HCT116 (cell line): ENCODE measurements around the gene PRKAG3. TPM values are rescaled to one million over a fixed set of nuclear protein-coding genes. Genes with fewer than 3 reads are reported as not detected.

ENCODE experiments used
- ATAC-seq: fragments of 200-7000 bp; cut with Tn5 transposase; 2 replicates; pipeline ENCODE4 v1.9.1; 2020; ENCODE audit warnings: mild to moderate bottlenecking, moderate library complexity
- BruUV-seq: library from RNA; stranded (reverse); fragments of 400-500 nt; replicated peaks from 2 replicates; lab custom pipeline; 2021; lab: Mats Ljungman, UMichigan
- CTCF ChIA-PET: fragments of 300-600 bp; sonication (Branson Sonifier 250); formaldehyde crosslinking; loops from one replicate; lab custom pipeline; 2021; ENCODE audit warnings: antibody characterized with exemption; lab: Charles Lee
- POLR2A ChIA-PET: fragments of 300-600, 350-600 bp; sonication (Branson Sonifier 250); formaldehyde crosslinking; loops from one replicate; lab custom pipeline; 2021; ENCODE audit warnings: antibody characterized with exemption; lab: Charles Lee
- RAD21 ChIA-PET, 2 experiments: fragments of 300-600 bp; sonication (Branson Sonifier 250); formaldehyde crosslinking; loops; one replicate each; lab custom pipeline; 2023; ENCODE audit warnings: low total read pairs in 2 of 2; ENCODE audit not compliant: uncharacterized antibody in 2 of 2, unreplicated experiment in 2 of 2, low non-redundant PET in 1 of 2; lab: Charles Lee
- DNase-seq: peaks from one replicate; pipeline ENCODE4 v3.0.0-alpha.2; 2010; ENCODE audit warnings: low read depth, low spot score
- H2AFZ ChIP-seq: fragments of 200-600 bp; shearing (Covaris generic), sonication (generic); 2 replicates; pipeline ENCODE4 v1.6.1; 2017; ENCODE audit warnings: low read depth, mixed run types, mixed read lengths, antibody characterized with exemption, low read length; ENCODE audit not compliant: poor library complexity, severe bottlenecking
- H3K27ac ChIP-seq: 2 replicates; pipeline ENCODE4 v1.5.1; 2012; ENCODE audit warnings: low read depth, low read length
- H3K27me3 ChIP-seq: fragments of 200-600 bp; sonication (generic); 2 replicates; pipeline ENCODE4 v1.6.1; 2016; ENCODE audit warnings: mixed run types, low read length, mixed read lengths; ENCODE audit not compliant: insufficient read depth
- H3K36me3 ChIP-seq, 2 experiments: fragments of 200-500 bp in 1 of 2; fragments of 200-600 bp in 1 of 2; sonication (Bioruptor generic) in 1 of 2; sonication (generic) in 1 of 2; 2 replicates each; pipeline versions ENCODE4 v1.5.1 to v1.6.1; 2014 to 2016; ENCODE audit warnings: low read length in 2 of 2, inconsistent platforms in 1 of 2, mixed read lengths in 1 of 2, mixed run types in 1 of 2; ENCODE audit not compliant: insufficient read depth in 2 of 2, control insufficient read depth in 1 of 2
- H3K4me1 ChIP-seq, 2 experiments: fragments of 200-600 bp in 1 of 2; sonication (generic) in 1 of 2; 2 replicates each; pipeline versions ENCODE4 v1.5.1 to v1.6.1; 2012 to 2017; ENCODE audit warnings: low read length in 2 of 2, inconsistent platforms in 1 of 2, mild to moderate bottlenecking in 1 of 2, mixed read lengths in 1 of 2, mixed run types in 1 of 2, moderate library complexity in 1 of 2; ENCODE audit not compliant: insufficient read depth in 2 of 2, control insufficient read depth in 1 of 2
- H3K4me2 ChIP-seq: fragments of 200-600 bp; sonication (generic); 2 replicates; pipeline ENCODE4 v1.6.1; 2017; ENCODE audit warnings: mixed run types, low read length, mixed read lengths
- H3K4me3 ChIP-seq, 2 experiments: fragments of 200-600 bp in 1 of 2; sonication (generic) in 1 of 2; replicated peaks in 1 of 2; 2 replicates each; pipeline ENCODE4 v1.5.1; 2011 to 2016; ENCODE audit warnings: low read length in 2 of 2, control low read depth in 1 of 2, low read depth in 1 of 2, mild to moderate bottlenecking in 1 of 2, mixed read lengths in 1 of 2, mixed run types in 1 of 2
- H3K79me2 ChIP-seq: fragments of 200-600 bp; sonication (generic); 2 replicates; pipeline ENCODE4 v1.6.1; 2017; ENCODE audit warnings: mild to moderate bottlenecking, mixed run types, low read length, moderate library complexity, mixed read lengths; ENCODE audit not compliant: insufficient read depth
- H3K9ac ChIP-seq: fragments of 200-600 bp; sonication (generic); 2 replicates; pipeline ENCODE4 v1.6.1; 2016; ENCODE audit warnings: low read length, mixed read lengths
- H3K9me2 ChIP-seq: fragments of 200-600 bp; sonication (generic), shearing (Covaris generic); 2 replicates; pipeline ENCODE4 v1.6.1; 2017; ENCODE audit warnings: mixed run types, mild to moderate bottlenecking, moderate library complexity; ENCODE audit not compliant: insufficient read depth
- H3K9me3 ChIP-seq, 2 experiments: fragments of 200-500 bp in 1 of 2; fragments of 200-600 bp in 1 of 2; sonication (Bioruptor generic) in 1 of 2; sonication (generic) in 1 of 2; 2 replicates each; pipeline ENCODE4 v1.6.1; 2014 to 2017; ENCODE audit warnings: low read length in 2 of 2, mixed read lengths in 2 of 2, inconsistent platforms in 1 of 2, low read depth in 1 of 2, mild to moderate bottlenecking in 1 of 2, mixed run types in 1 of 2, moderate library complexity in 1 of 2; ENCODE audit not compliant: control insufficient read depth in 1 of 2, insufficient read depth in 1 of 2
- H4K20me1 ChIP-seq: fragments of 200-600 bp; sonication (generic), shearing (Covaris generic); 2 replicates; pipeline ENCODE4 v1.6.1; 2017; ENCODE audit warnings: mixed run types, mild to moderate bottlenecking, moderate library complexity; ENCODE audit not compliant: insufficient read depth
- CEBPB ChIP-seq: IDR thresholded peaks from 2 replicates; pipeline ENCODE4 v1.6.1; 2012; ENCODE audit warnings: low read depth
- FOSL1 ChIP-seq: IDR thresholded peaks from 2 replicates; pipeline ENCODE4 v1.6.1; 2012; ENCODE audit warnings: low read depth
- MAX ChIP-seq: IDR thresholded peaks from 2 replicates; pipeline ENCODE4 v1.6.1; 2012
- ZNF274 ChIP-seq: fragments of 200-500 bp; sonication (Bioruptor generic); IDR thresholded peaks from 2 replicates; pipeline ENCODE4 v1.6.1; 2014; ENCODE audit warnings: mild to moderate bottlenecking, low read depth, low read length, inconsistent platforms
- intact Hi-C: fragments of 100-400 bp; cut with micrococcal nuclease; formaldehyde crosslinking; loops from 2 replicates; pipeline ENCODE4 v1.10.0; 2022
- total RNA-seq: library from RNA; stranded (reverse); gene quantifications from one replicate; pipeline ENCODE4 v1.2.1, GENCODE V29; 2021; ENCODE audit not compliant: unreplicated experiment

The PRKAG3 gene
- total RNA-seq, 1 experiment from 2014 or later: not detected

GRCh38 chr2:218783688-218784087, 47.9 kb downstream of the PRKAG3 start:
- Histone ChIP-seq H3K9ac (no peak overlapping the region), H3K9me3 (no peaks in the 10 kb centered on the region), H3K9me2 (no peaks in the 10 kb centered on the region), H3K4me2 (no peak overlapping the region), H3K36me3 (no peaks in the 10 kb centered on the region), H4K20me1 (no peaks in the 10 kb centered on the region), H3K27ac (no peak overlapping the region), H3K27me3 (no peaks in the 10 kb centered on the region), H2AFZ (no peak overlapping the region), H3K79me2 (no peaks in the 10 kb centered on the region), H3K4me3 (no peak overlapping the region), H3K4me1 (no peaks in the 10 kb centered on the region)
- no TSS peak for BruUV-seq
- RAD21 ChIA-PET: no interaction called here
- POLR2A ChIA-PET: no interaction called here
- DNase-seq (no peak), ATAC-seq (no peak)
- CTCF ChIA-PET: no interaction called here
- intact Hi-C loops: no loop called here
- TF ChIP-seq MAX (no peak), ZNF274 (no peak)

GRCh38 chr2:218782528-218782844, 49.1 kb downstream of the PRKAG3 start:
- no peak for ATAC-seq
- no peak overlapping the region for H3K4me3 ChIP-seq
- no peaks in the 10 kb centered on the region for H3K9me2 ChIP-seq
- H3K27ac ChIP-seq: no peak overlapping the region
- H2AFZ ChIP-seq: no peak overlapping the region
- peaks cover 0 to 4% of the 10 kb centered on the region in 2 experiments; a peak in 2 of 4 replicates for H3K9me3 ChIP-seq
- no peak overlapping the region for H3K4me2 ChIP-seq
- H3K4me1 ChIP-seq: peaks cover 0 to under 1% of the 10 kb centered on the region in 2 experiments; a peak in 1 of 4 replicates
- no peak overlapping the region for H3K9ac ChIP-seq
- H3K79me2 ChIP-seq: no peaks in the 10 kb centered on the region
- no TSS peak for BruUV-seq
- RAD21 ChIA-PET: no interaction called here
- POLR2A ChIA-PET: no interaction called here
- intact Hi-C loops: no loop called here
- CTCF ChIA-PET: no interaction called here
- no peaks in the 10 kb centered on the region for H4K20me1 ChIP-seq
- TF ChIP-seq CEBPB (no peak), FOSL1 (no peak)
- H3K36me3 ChIP-seq: no peaks in the 10 kb centered on the region
- H3K27me3 ChIP-seq: no peaks in the 10 kb centered on the region
- DNase-seq: no peak
